K562 (cell line): ENCODE measurements around the gene UTP20. TPM values are rescaled to one million over a fixed set of nuclear protein-coding genes. Genes with fewer than 3 reads are reported as not detected.

Experiments
- ATAC-seq: fragments of 200-7000 bp; cut with Tn5 transposase; 3 replicates; pipeline ENCODE4 v1.9.1; 2020; ENCODE audit warnings: moderate library complexity
- BruUV-seq: library from RNA; stranded (reverse); fragments of 400-500 nt; replicated peaks from 2 replicates; lab custom pipeline; 2021; lab: Mats Ljungman, UMichigan
- CTCF ChIA-PET: fragments of 300-600 bp; formaldehyde crosslinking; extraction: SDS; loops from one replicate; lab custom pipeline; 2021; ENCODE audit warnings: low intra/inter-chr PET ratio; lab: Yijun Ruan, JAX
- POLR2A ChIA-PET: fragments of 300-600, 350-650 bp; sonication (Branson Sonifier 250); formaldehyde crosslinking; extraction: SDS; loops from one replicate; lab custom pipeline; 2021; ENCODE audit warnings: antibody characterized with exemption, inconsistent platforms; lab: Yijun Ruan, JAX
- DNase-seq, 4 experiments: peaks; one replicate each; pipeline versions ENCODE4 v3.0.0 to v3.0.0-alpha.2; 2011 to 2018; ENCODE audit warnings: low spot score in 3 of 4, mixed read lengths in 3 of 4; ENCODE audit errors: extremely low read depth in 1 of 4
- FAIRE-seq: peaks from 2 replicates; lab custom pipeline; 2011; peaks lifted over from hg19 to GRCh38; lab: Jason Lieb, UNC
- H2AFZ ChIP-seq: 2 replicates; pipeline ENCODE4 v1.6.0; 2011; ENCODE audit warnings: low read depth, low read length, control low read depth, inconsistent platforms
- H3K27ac ChIP-seq: fragments of 200-600 bp; 3 replicates; pipeline ENCODE4 v1.8.0; 2011; ENCODE audit warnings: low read depth, mild to moderate bottlenecking, control low read depth, inconsistent platforms, low read length, moderate library complexity, mixed read lengths; ENCODE audit errors: extremely low read depth
- H3K27me3 ChIP-seq, 2 experiments: fragments of 300-600 bp in 1 of 2; 2 replicates in 1 of 2; 3 replicates in 1 of 2; pipeline versions ENCODE4 v1.6.0 to v1.8.0; 2011; ENCODE audit warnings: inconsistent platforms in 2 of 2, low read length in 2 of 2, mild to moderate bottlenecking in 1 of 2, mixed read lengths in 1 of 2, moderate library complexity in 1 of 2; ENCODE audit not compliant: control insufficient read depth in 2 of 2, insufficient read depth in 2 of 2
- H3K36me3 ChIP-seq: fragments of 300-600 bp; 3 replicates; pipeline ENCODE4 v1.8.0; 2011; ENCODE audit warnings: mild to moderate bottlenecking, low read length, inconsistent platforms; ENCODE audit not compliant: control insufficient read depth, insufficient read depth
- H3K4me1 ChIP-seq, 2 experiments: fragments of 200-600 bp in 1 of 2; replicated peaks in 1 of 2; 2 replicates in 1 of 2; 3 replicates in 1 of 2; pipeline versions ENCODE4 v1.5.1 to v1.8.0; 2011; ENCODE audit warnings: inconsistent platforms in 2 of 2, low read length in 2 of 2, mild to moderate bottlenecking in 1 of 2, mixed read lengths in 1 of 2, moderate library complexity in 1 of 2; ENCODE audit not compliant: control insufficient read depth in 2 of 2, insufficient read depth in 2 of 2
- H3K4me2 ChIP-seq: 2 replicates; pipeline ENCODE4 v1.6.1; 2011; ENCODE audit warnings: low read length, control low read depth, inconsistent platforms, mixed read lengths; ENCODE audit not compliant: insufficient read depth
- H3K4me3 ChIP-seq: fragments of 200-600 bp; sonication (generic), shearing (Covaris generic); 2 replicates; pipeline ENCODE4 v1.5.1; 2016; ENCODE audit warnings: control low read depth, inconsistent platforms
- H3K79me2 ChIP-seq: fragments of 200-600 bp; 3 replicates; pipeline ENCODE4 v1.8.0; 2011; ENCODE audit warnings: low read length, inconsistent platforms; ENCODE audit not compliant: control insufficient read depth, insufficient read depth
- H3K9ac ChIP-seq, 2 experiments: 2 replicates each; pipeline versions ENCODE4 v1.6.0 to v1.6.1; 2011; ENCODE audit warnings: low read depth in 2 of 2, low read length in 2 of 2, control low read depth in 1 of 2, inconsistent platforms in 1 of 2, mild to moderate bottlenecking in 1 of 2, mixed read lengths in 1 of 2; ENCODE audit not compliant: insufficient read depth in 1 of 2
- H3K9me1 ChIP-seq: one replicate; pipeline ENCODE4 v1.6.0; 2011; ENCODE audit warnings: inconsistent platforms, mild to moderate bottlenecking, low read length, moderate library complexity; ENCODE audit not compliant: control insufficient read depth, insufficient read depth
- H3K9me3 ChIP-seq: replicated peaks from 2 replicates; pipeline ENCODE4 v1.5.1; 2011; ENCODE audit warnings: low read depth, low read length, inconsistent platforms; ENCODE audit not compliant: control insufficient read depth, insufficient read depth
- H4K20me1 ChIP-seq: replicated peaks from 2 replicates; pipeline ENCODE4 v1.6.1; 2011; ENCODE audit warnings: low read length, inconsistent platforms, mixed read lengths; ENCODE audit not compliant: control insufficient read depth, insufficient read depth
- DDX20 ChIP-seq: fragments of 450-650 bp; IDR thresholded peaks from 2 replicates; pipeline ENCODE4 v1.6.1; 2016; ENCODE audit warnings: missing genetic modification characterization, low read depth, mild to moderate bottlenecking, missing compliant biosample characterization, moderate library complexity
- HOXB6 ChIP-seq: fragments of 250-450 bp; sonication (Bioruptor Pico); IDR thresholded peaks from 2 replicates; pipeline ENCODE4 v1.5.1; 2022; ENCODE audit warnings: mild to moderate bottlenecking, borderline replicate concordance
- KHSRP ChIP-seq: fragments of 450-650 bp; IDR thresholded peaks from 2 replicates; pipeline ENCODE4 v1.6.1; 2017
- MXI1 ChIP-seq: IDR thresholded peaks from 2 replicates; pipeline ENCODE4 v1.6.1; 2011; ENCODE audit warnings: low read depth, mild to moderate bottlenecking, improper control_type of control experiment, low read length
- RBM22 ChIP-seq: fragments of 200-400 bp; formaldehyde crosslinking; IDR thresholded peaks from 2 replicates; pipeline ENCODE4 v1.6.1; 2018; ENCODE audit warnings: low read length, low read depth; ENCODE audit not compliant: poor library complexity, severe bottlenecking
- STAT6 ChIP-seq: sonication (generic); formaldehyde crosslinking; IDR thresholded peaks from 2 replicates; pipeline ENCODE4 v1.8.1; 2023; ENCODE audit warnings: mild to moderate bottlenecking, missing genetic modification reagents
- TCF7 ChIP-seq: sonication (generic); IDR thresholded peaks from 2 replicates; pipeline ENCODE4 v1.6.1; 2016; ENCODE audit warnings: antibody characterized with exemption, borderline replicate concordance
- TEAD4 ChIP-seq, 2 experiments: sonication (generic) in 1 of 2; formaldehyde crosslinking in 1 of 2; IDR thresholded peaks; 2 replicates each; pipeline versions ENCODE4 v1.6.1 to v1.8.0; 2012 to 2022; ENCODE audit warnings: borderline replicate concordance in 1 of 2, inconsistent platforms in 1 of 2, low read length in 1 of 2, mild to moderate bottlenecking in 1 of 2, missing genetic modification reagents in 1 of 2
- ZBED1 ChIP-seq: IDR thresholded peaks from 2 replicates; pipeline ENCODE4 v1.6.1; 2014
- ZNF311 ChIP-seq: fragments of 250-450 bp; sonication (Bioruptor Pico); IDR thresholded peaks from 2 replicates; pipeline ENCODE4 v1.4.0; 2020; ENCODE audit warnings: mild to moderate bottlenecking, moderate library complexity
- ZNF639 ChIP-seq, 2 experiments: fragments of 200-800 bp in 1 of 2; sonication (Bioruptor generic) in 1 of 2; sonication (generic) in 1 of 2; formaldehyde crosslinking in 1 of 2; IDR thresholded peaks in 1 of 2; conservative IDR thresholded peaks in 1 of 2; 2 replicates each; pipeline versions ENCODE4 v1.5.0 to v1.6.1; 2016 to 2020; ENCODE audit warnings: missing compliant biosample characterization in 1 of 2, missing genetic modification characterization in 1 of 2, missing genetic modification reagents in 1 of 2
- WGBS: fragments of 100-300 bp; shearing (Covaris generic); methylation state at CpG from one replicate; pipeline ENCODE4 v1.1.6; 2016; ENCODE audit warnings: low coverage, mixed read lengths; ENCODE audit not compliant: insufficient coverage; ENCODE audit errors: missing lambda C conversion rate; 5-methylcytosine and 5-hydroxymethylcytosine counted together
- in situ Hi-C: fragments of 300-500 bp; cut with MboI; formaldehyde crosslinking; loops from 4 replicates; pipeline ENCODE4 v1.15.0; 2018; ENCODE audit warnings: inconsistent platforms, mixed read lengths
- intact Hi-C: fragments of 100-400 bp; cut with micrococcal nuclease; formaldehyde crosslinking; loops from 2 replicates; pipeline ENCODE4 v1.14.2; 2022
- polyA plus RNA-seq, 8 experiments: library from polyadenylated mRNA; depleted of rRNA in 4 of 8; stranded (reverse) in 5 of 8; unstranded in 3 of 8; fragments of >200 nt; fragmentation: Nextera tagmentation in 2 of 8; fragmentation: Illumina TruSeq in 1 of 8; extraction: Ambion mirVana in 2 of 8; extraction: Trizol in 1 of 8; gene quantifications; 2 replicates each; pipeline versions ENCODE4 v1.2.1 to v1.2.3, GENCODE V29; 2011 to 2014; ENCODE audit warnings: inconsistent platforms in 1 of 8, missing spikeins in 1 of 8
- total RNA-seq, 7 experiments: library from RNA; depleted of rRNA in 6 of 7; stranded (reverse); fragments of >200 nt in 6 of 7; fragmentation: Illumina TruSeq in 2 of 7; extraction: Trizol in 2 of 7; gene quantifications; 2 replicates each; pipeline versions ENCODE4 v1.2.1 to v1.2.3, GENCODE V29; 2011 to 2021; ENCODE audit warnings: low replicate concordance in 1 of 7

The UTP20 gene
- total and polyA plus RNA-seq, 9 of the 15 experiments (the other 6 are each of a cell fraction or from before 2014, with no cell fraction given), result 4.3 to 41.3 (median 20.7) TPM

GRCh38 chr12:101327546-101327945, 47.6 kb downstream of the UTP20 start:
- CTCF ChIA-PET, result no interaction called here
- TF ChIP-seq MXI1, result no peak
- no peak for TF ChIP-seq TEAD4 (IDR thresholded peaks at IDR 0.05; ENCODE audit: low read length)
- TF ChIP-seq TEAD4 (CRISPR knock-in tag; IDR thresholded peaks at IDR 0.05; ENCODE audit: borderline replicate concordance), result no peak
- TF ChIP-seq DDX20 (tag), result no peak
- no peak for TF ChIP-seq HOXB6 (CRISPR knock-in tag)
- no peak for TF ChIP-seq TCF7
- TF ChIP-seq STAT6, result no peak
- no peak for TF ChIP-seq ZNF639 (CRISPR knock-in tag; conservative IDR thresholded peaks at IDR 0.05 in 1 of 2, IDR thresholded peaks at IDR 0.05 in 1 of 2)
- TF ChIP-seq ZNF311, result no peak
- TF ChIP-seq KHSRP, result no peak
- TF ChIP-seq ZBED1, result no peak
- TF ChIP-seq RBM22, result no peak

More at GRCh38 chr12:101327546-101327945, 47.6 kb downstream of the UTP20 start:
- H3K27ac ChIP-seq, result no peak overlapping the region
- H3K36me3 ChIP-seq, result peaks cover 71% of the 10 kb centered on the region
- POLR2A ChIA-PET, result no interaction called here
- no peaks in the 10 kb centered on the region for H3K79me2 ChIP-seq
- WGBS, result 97% methylated on average over 2 of the region's 2 CpGs
- H2AFZ ChIP-seq, result no peak overlapping the region
- no peaks in the 10 kb centered on the region for H3K9me3 ChIP-seq
- FAIRE-seq (no peak), ATAC-seq (no peak), DNase-seq (no peak)
- H3K9ac ChIP-seq, result no peak overlapping the region
- no peaks in the 10 kb centered on the region for H3K27me3 ChIP-seq
- H3K4me3 ChIP-seq, result no peak overlapping the region
- in situ Hi-C loops (no loop called here), intact Hi-C loops (loop anchor here (5.0 to 10.0 kb wide), 3 partner anchors 153 to 500 kb away; no protein-coding TSS in a partner anchor)
- no peaks in the 10 kb centered on the region for H4K20me1 ChIP-seq
- no peak overlapping the region for H3K4me2 ChIP-seq
- H3K4me1 ChIP-seq, result no peaks in the 10 kb centered on the region
- no TSS peak for BruUV-seq
- H3K9me1 ChIP-seq, result no peaks in the 10 kb centered on the region
